HEK293 (cell line): ENCODE results near the gene DENND1A.

Experiments used
- CTCF ChIA-PET: fragments of 350-600 bp; formaldehyde crosslinking; extraction: SDS; loops from one replicate; lab custom pipeline; 2021; ENCODE audit warnings: antibody characterized with exemption; lab: Yijun Ruan, JAX
- POLR2A ChIA-PET: fragments of 300-600 bp; formaldehyde crosslinking; extraction: SDS; loops from one replicate; lab custom pipeline; 2020; ENCODE audit warnings: antibody characterized with exemption, inconsistent platforms; lab: Yijun Ruan, JAX
- H3K27ac ChIP-seq: fragments of 200-500 bp; sonication (Bioruptor generic); 2 replicates; pipeline ENCODE4 v1.5.1; 2014; ENCODE audit warnings: low read depth, low read length, control low read depth, inconsistent platforms; ENCODE audit errors: extremely low read depth
- H3K36me3 ChIP-seq, 2 experiments: fragments of 200-500 bp in 1 of 2; sonication (Bioruptor generic) in 1 of 2; 1 replicate in 1 of 2; 2 replicates in 1 of 2; pipeline ENCODE4 v1.5.1; 2014 to 2017; ENCODE audit warnings: inconsistent platforms in 2 of 2, low read length in 2 of 2; ENCODE audit not compliant: control insufficient read depth in 2 of 2, insufficient read depth in 1 of 2
- H3K4me1 ChIP-seq: fragments of 200-500 bp; sonication (Bioruptor generic); 2 replicates; pipeline ENCODE4 v1.5.1; 2014; ENCODE audit warnings: mild to moderate bottlenecking, low read length, inconsistent platforms; ENCODE audit not compliant: control insufficient read depth, insufficient read depth
- H3K4me3 ChIP-seq: 2 replicates; pipeline ENCODE4 v1.5.1; 2011; ENCODE audit warnings: low read depth, mild to moderate bottlenecking, control low read depth, low read length, moderate library complexity
- H3K9me3 ChIP-seq: fragments of 200-500 bp; sonication (Bioruptor generic); 2 replicates; pipeline ENCODE4 v1.5.1; 2014; ENCODE audit warnings: low read depth, low read length, inconsistent platforms; ENCODE audit not compliant: control insufficient read depth, insufficient read depth
- ATF2 ChIP-seq: fragments of 450-650 bp; formaldehyde crosslinking; IDR thresholded peaks from 2 replicates; pipeline ENCODE4 v1.5.1; 2016; ENCODE audit warnings: missing biosample characterization, missing genetic modification characterization, low read depth
- BCL11B ChIP-seq: fragments of 450-650 bp; formaldehyde crosslinking; IDR thresholded peaks from 2 replicates; pipeline ENCODE4 v1.5.1; 2016; ENCODE audit warnings: low read depth, missing biosample characterization, missing genetic modification characterization
- BCL6B ChIP-seq: fragments of 450-650 bp; formaldehyde crosslinking; IDR thresholded peaks from 2 replicates; pipeline ENCODE4 v1.5.1; 2017; ENCODE audit warnings: missing biosample characterization, missing genetic modification characterization
- GFI1B ChIP-seq: fragments of 450-650 bp; formaldehyde crosslinking; IDR thresholded peaks from 2 replicates; pipeline ENCODE4 v1.5.1; 2016; ENCODE audit warnings: missing biosample characterization, missing genetic modification characterization
- KLF7 ChIP-seq: fragments of 450-650 bp; formaldehyde crosslinking; IDR thresholded peaks from 2 replicates; pipeline ENCODE4 v1.5.1; 2016; ENCODE audit warnings: missing biosample characterization, missing genetic modification characterization, borderline replicate concordance
- OSR2 ChIP-seq: fragments of 450-650 bp; formaldehyde crosslinking; IDR thresholded peaks from 2 replicates; pipeline ENCODE4 v1.5.1; 2016; ENCODE audit warnings: missing biosample characterization, missing genetic modification characterization
- SCRT2 ChIP-seq: fragments of 450-650 bp; formaldehyde crosslinking; IDR thresholded peaks from 2 replicates; pipeline ENCODE4 v1.5.1; 2016; ENCODE audit warnings: missing biosample characterization, missing genetic modification characterization
- SP2 ChIP-seq: fragments of 450-650 bp; formaldehyde crosslinking; IDR thresholded peaks from 2 replicates; pipeline ENCODE4 v1.5.1; 2016; ENCODE audit warnings: missing biosample characterization, missing genetic modification characterization
- ZBTB21 ChIP-seq: fragments of 450-650 bp; formaldehyde crosslinking; IDR thresholded peaks from 2 replicates; pipeline ENCODE4 v1.5.1; 2017; ENCODE audit warnings: missing biosample characterization, missing genetic modification characterization
- ZBTB7A ChIP-seq: fragments of 450-650 bp; formaldehyde crosslinking; IDR thresholded peaks from 2 replicates; pipeline ENCODE4 v1.5.1; 2016; ENCODE audit warnings: low read depth, missing biosample characterization, missing genetic modification characterization
- ZNF10 ChIP-seq: fragments of 450-650 bp; formaldehyde crosslinking; IDR thresholded peaks from 2 replicates; pipeline ENCODE4 v1.5.1; 2017; ENCODE audit warnings: missing biosample characterization, missing genetic modification characterization
- ZNF266 ChIP-seq: fragments of 450-650 bp; formaldehyde crosslinking; IDR thresholded peaks from 2 replicates; pipeline ENCODE4 v1.5.1; 2016; ENCODE audit warnings: missing biosample characterization, missing genetic modification characterization, low read depth
- ZNF394 ChIP-seq: fragments of 450-650 bp; formaldehyde crosslinking; IDR thresholded peaks from 2 replicates; pipeline ENCODE4 v1.5.1; 2016; ENCODE audit warnings: missing biosample characterization, missing genetic modification characterization, mild to moderate bottlenecking, moderate library complexity, borderline replicate concordance
- ZNF398 ChIP-seq: fragments of 450-650 bp; formaldehyde crosslinking; IDR thresholded peaks from 2 replicates; pipeline ENCODE4 v1.5.1; 2017; ENCODE audit warnings: missing biosample characterization, missing genetic modification characterization
- ZNF561 ChIP-seq: fragments of 450-650 bp; IDR thresholded peaks from 2 replicates; pipeline ENCODE4 v1.5.1; 2018; ENCODE audit warnings: missing biosample characterization, missing genetic modification characterization, borderline replicate concordance
- ZNF580 ChIP-seq: fragments of 450-650 bp; formaldehyde crosslinking; IDR thresholded peaks from 2 replicates; pipeline ENCODE4 v1.5.1; 2016; ENCODE audit warnings: missing biosample characterization, missing genetic modification characterization
- ZNF600 ChIP-seq: fragments of 450-650 bp; formaldehyde crosslinking; IDR thresholded peaks from 2 replicates; pipeline ENCODE4 v1.5.1; 2016; ENCODE audit warnings: missing biosample characterization, missing genetic modification characterization
- ZNF629 ChIP-seq: fragments of 450-650 bp; formaldehyde crosslinking; IDR thresholded peaks from 2 replicates; pipeline ENCODE4 v1.5.1; 2017; ENCODE audit warnings: missing biosample characterization, missing genetic modification characterization
- ZNF76 ChIP-seq: fragments of 450-650 bp; formaldehyde crosslinking; IDR thresholded peaks from 2 replicates; pipeline ENCODE4; 2016; ENCODE audit warnings: low read depth, missing biosample characterization, missing genetic modification characterization, borderline replicate concordance
- ZSCAN16 ChIP-seq: fragments of 450-650 bp; formaldehyde crosslinking; IDR thresholded peaks from 2 replicates; pipeline ENCODE4 v1.5.1; 2016; ENCODE audit warnings: missing biosample characterization, missing genetic modification characterization
- ZSCAN4 ChIP-seq: fragments of 450-650 bp; formaldehyde crosslinking; IDR thresholded peaks from 2 replicates; pipeline ENCODE4 v1.5.1; 2017; ENCODE audit warnings: missing biosample characterization, missing genetic modification characterization

The DENND1A gene

GRCh38 chr9:123807251-123807650 lies 122.7 kb downstream of the DENND1A start:
- Histone ChIP-seq H3K27ac (no peak overlapping the region), H3K4me3 (no peak overlapping the region)
- no peak for TF ChIP-seq OSR2 (tag by site-specific recombination)
- no peak for TF ChIP-seq ZNF266 (tag by site-specific recombination)
- TF ChIP-seq ZSCAN16 (tag by site-specific recombination), result no peak
- TF ChIP-seq, all 188 proteins: peak for 0
- H3K4me1 ChIP-seq, result no peaks in the 10 kb centered on the region
- ChIA-PET CTCF (no interaction called here), POLR2A (no interaction called here)
- H3K9me3 ChIP-seq, result no peaks in the 10 kb centered on the region
- no peaks in the 10 kb centered on the region for H3K36me3 ChIP-seq

- no peaks in the 10 kb centered on the region for H3K36me3 ChIP-seq
- no peak overlapping the region for H3K27ac ChIP-seq
- CTCF ChIA-PET, result no interaction called here
- H3K4me3 ChIP-seq, result no peak overlapping the region
- H3K4me1 ChIP-seq, result no peaks in the 10 kb centered on the region
- TF ChIP-seq ZNF561 (no peak), ZNF76 (tag by site-specific recombination) (no peak), BCL11B (tag by site-specific recombination) (no peak), ZNF10 (tag by site-specific recombination) (no peak), ZNF580 (no peak), ZBTB21 (tag by site-specific recombination) (no peak)
- TF ChIP-seq, all 188 proteins: peak for 0
- no peaks in the 10 kb centered on the region for H3K9me3 ChIP-seq
- POLR2A ChIA-PET, result no interaction called here
These were observed 123.1 kb downstream of the DENND1A start for GRCh38 chr9:123806829-123807228.

- peak; percentile 88 for TF ChIP-seq SCRT2 (tag by site-specific recombination)
- 0 out of 2 replicates have a peak, but pooled peaks have one; percentile 49 for TF ChIP-seq ZNF600 (tag by site-specific recombination)
- no peak for TF ChIP-seq KLF7 (tag by site-specific recombination)
- no peak for TF ChIP-seq GFI1B
- ChIA-PET CTCF (no interaction called here), POLR2A (no interaction called here)
- Histone ChIP-seq H3K9me3 (no peaks in the 10 kb centered on the region), H3K4me3 (no peak overlapping the region), H3K4me1 (peaks cover 3% of the 10 kb centered on the region; the same call in 1 of the 2 replicates), H3K27ac (no peak overlapping the region), H3K36me3 (no peaks in the 10 kb centered on the region)
These were observed 131.7 kb downstream of the DENND1A start for GRCh38 chr9:123798195-123798594.

GRCh38 chr9:123796618-123797484 lies 133.1 kb downstream of the DENND1A start:
- Histone ChIP-seq H3K9me3 (no peaks in the 10 kb centered on the region), H3K27ac (no peak overlapping the region), H3K4me3 (no peak overlapping the region), H3K4me1 (peaks cover 3% of the 10 kb centered on the region; the same call in 1 of the 2 replicates), H3K36me3 (no peaks in the 10 kb centered on the region)
- ChIA-PET CTCF (interaction anchor here (0.9 kb wide), 1 partner anchor 27 kb away, joined by 3 read pairs; no protein-coding TSS in a partner anchor), POLR2A (no interaction called here)
- TF ChIP-seq ZSCAN4 (tag by site-specific recombination) (peak; percentile 75), ZNF398 (tag by site-specific recombination) (0 out of 2 replicates have a peak, but pooled peaks have one; percentile 16), ZBTB7A (tag by site-specific recombination) (no peak), ZNF394 (no peak), BCL6B (0 out of 2 replicates have a peak, but pooled peaks have one; percentile 15), ZNF629 (peak; percentile 74), SP2 (tag by site-specific recombination) (no peak), ZBTB21 (tag by site-specific recombination) (peak; percentile 80), ATF2 (tag by site-specific recombination) (peak; percentile 77)
